SJCRH30 (cell line): ENCODE results near the gene RRAGC. TPM values are rescaled to one million over a fixed set of nuclear protein-coding genes. Genes with fewer than 3 reads are reported as not detected.

Experiments used
- DNase-seq, 2 experiments: peaks; one replicate each; pipeline ENCODE4 v3.0.0-alpha.2; 2015 to 2020
- H3K27ac ChIP-seq: fragments of 250-450 bp; sonication (Bioruptor Pico); 2 replicates; pipeline ENCODE4 v1.5.1; 2020; ENCODE audit warnings: mild to moderate bottlenecking, moderate library complexity
- H3K27me3 ChIP-seq: fragments of 250-450 bp; sonication (Bioruptor Pico); 2 replicates; pipeline ENCODE4 v1.5.1; 2020; ENCODE audit warnings: mild to moderate bottlenecking, moderate library complexity
- H3K36me3 ChIP-seq: fragments of 250-450 bp; sonication (Bioruptor Pico); 2 replicates; pipeline ENCODE4 v1.5.1; 2020; ENCODE audit warnings: mild to moderate bottlenecking, moderate library complexity
- H3K4me1 ChIP-seq: fragments of 250-450 bp; sonication (Bioruptor Pico); 2 replicates; pipeline ENCODE4 v1.5.1; 2020; ENCODE audit warnings: mild to moderate bottlenecking, moderate library complexity
- H3K4me3 ChIP-seq: fragments of 250-450 bp; sonication (Bioruptor Pico); 2 replicates; pipeline ENCODE4 v1.5.1; 2020; ENCODE audit warnings: mild to moderate bottlenecking, moderate library complexity
- H3K9me3 ChIP-seq: fragments of 250-450 bp; sonication (Bioruptor Pico); replicated peaks from 2 replicates; pipeline ENCODE4 v1.5.1; 2020; ENCODE audit warnings: mild to moderate bottlenecking, moderate library complexity
- total RNA-seq: library from RNA; depleted of rRNA; stranded (reverse); fragments of >200 nt; shearing (Covaris generic); gene quantifications from 2 replicates; pipeline ENCODE4 v1.2.3, GENCODE V29; 2014; rRNA removed

Gene RRAGC
- total RNA-seq, 1 experiment from 2014 or later = 13.6 TPM

- peak overlapping the region; percentile 98; the same call in 1 of the 2 replicates for H3K27ac ChIP-seq
- H3K4me3 ChIP-seq = no peak overlapping the region
- no peaks in the 10 kb centered on the region for H3K36me3 ChIP-seq
- DNase-seq = no peak
- H3K9me3 ChIP-seq = no peaks in the 10 kb centered on the region; the same call in 1 of the 2 replicates
- peaks cover 44% of the 10 kb centered on the region for H3K4me1 ChIP-seq
- H3K27me3 ChIP-seq = no peaks in the 10 kb centered on the region
These were observed 69.0 kb downstream of the RRAGC start for GRCh38 chr1:38790422-38791163.

GRCh38 chr1:38789498-38790169, 69.9 kb downstream of the RRAGC start:
- peaks cover 54% of the 10 kb centered on the region for H3K4me1 ChIP-seq
- H3K9me3 ChIP-seq = no peaks in the 10 kb centered on the region; the same call in 1 of the 2 replicates
- peak; percentile 94 to 98 for DNase-seq
- H3K36me3 ChIP-seq = no peaks in the 10 kb centered on the region
- no peaks in the 10 kb centered on the region for H3K27me3 ChIP-seq
- H3K27ac ChIP-seq = peak overlapping the region; percentile 98
- H3K4me3 ChIP-seq = peak overlapping the region; percentile 32

- DNase-seq = peak; percentile 84 to 88
- H3K4me1 ChIP-seq = peaks cover 58% of the 10 kb centered on the region
- H3K27me3 ChIP-seq = no peaks in the 10 kb centered on the region
- no peaks in the 10 kb centered on the region for H3K36me3 ChIP-seq
- no peaks in the 10 kb centered on the region; the same call in 1 of the 2 replicates for H3K9me3 ChIP-seq
- H3K27ac ChIP-seq = peak overlapping the region; percentile 98
- peak overlapping the region; percentile 32 for H3K4me3 ChIP-seq
These were observed 70.9 kb downstream of the RRAGC start for GRCh38 chr1:38788341-38789336.

Other genes starting within 250 kb of the RRAGC start
- gene MYCBP, start 13.6 kb upstream of the RRAGC start, total RNA-seq = 41.1 and 41.2 TPM in 2 replicates
- gene GJA9, start 21.8 kb upstream of the RRAGC start, total RNA-seq = not detected in 2 replicates
- gene RHBDL2, start 82.1 kb upstream of the RRAGC start, total RNA-seq = 0.10 TPM in 1 of 2 replicates, not detected in the other
- 108 and 110 TPM in 2 replicates for gene AKIRIN1, start 131.5 kb upstream of the RRAGC start, total RNA-seq
- 696 and 701 TPM in 2 replicates for gene NDUFS5, start 166.6 kb upstream of the RRAGC start, total RNA-seq